ENCODE data around the gene TAF4B. TPM values are rescaled to one million over a fixed set of nuclear protein-coding genes. Genes with fewer than 3 reads are reported as not detected.

TAF4B gene
- total and polyA plus RNA-seq, 4 donors: 0.10 to 4.3 (median 0.30) TPM

GRCh38 chr18:26425148-26425531 is 198.9 kb downstream of the TAF4B start:
- Histone ChIP-seq H3K9me3 (ENCODE audit: control insufficient read depth in 4 of 4, low read length in 3 of 4) (no peaks in the 10 kb centered on the region), H3K36me3 (ENCODE audit: control insufficient read depth in 4 of 4, insufficient read depth in 3 of 4, low read depth in 1 of 4, low read length in 3 of 4) (no peaks in the 10 kb centered on the region), H3K4me3 (ENCODE audit: low read depth in 1 of 3, low read length in 3 of 3) (no peak overlapping the region), H3K27ac (ENCODE audit: low read depth in 1 of 2, low read length in 2 of 2) (no peak overlapping the region), H3K4me1 (ENCODE audit: control insufficient read depth in 4 of 4, insufficient read depth in 4 of 4, low read length in 3 of 4) (no peaks in the 10 kb centered on the region), H3K9ac (ENCODE audit: low read depth in 1 of 2, low read length in 2 of 2) (no peak overlapping the region), H3K27me3 (ENCODE audit: control insufficient read depth in 4 of 4, insufficient read depth in 4 of 4, low read length in 3 of 4) (no peaks in the 10 kb centered on the region)
- DNase-seq (ENCODE audit: low spot score): no peak
- 86% methylated on average over 5 of the region's 5 CpGs for WGBS
- no peak for TF ChIP-seq CTCF (IDR thresholded peaks at IDR 0.05; ENCODE audit: low read depth, low read length, missing input control)
- no peak for TF ChIP-seq RXRA (IDR thresholded peaks at IDR 0.05)
- no peak for TF ChIP-seq FOXA2 (IDR thresholded peaks at IDR 0.05)
- TF ChIP-seq NR2F2 (IDR thresholded peaks at IDR 0.05): no peak
- TF ChIP-seq MAX (IDR thresholded peaks at IDR 0.05): no peak

- Histone ChIP-seq H3K9me3 (ENCODE audit: control insufficient read depth in 4 of 4, low read length in 3 of 4) (no peaks in the 10 kb centered on the region), H3K36me3 (ENCODE audit: control insufficient read depth in 4 of 4, insufficient read depth in 3 of 4, low read depth in 1 of 4, low read length in 3 of 4) (no peaks in the 10 kb centered on the region), H3K4me1 (ENCODE audit: control insufficient read depth in 4 of 4, insufficient read depth in 4 of 4, low read length in 3 of 4) (no peaks in the 10 kb centered on the region), H3K9ac (ENCODE audit: low read depth in 1 of 2, low read length in 2 of 2) (no peak overlapping the region), H3K27ac (ENCODE audit: low read depth in 1 of 2, low read length in 2 of 2) (no peak overlapping the region), H3K4me3 (ENCODE audit: low read depth in 1 of 3, low read length in 3 of 3) (no peak overlapping the region), H3K27me3 (ENCODE audit: control insufficient read depth in 4 of 4, insufficient read depth in 4 of 4, low read length in 3 of 4) (no peaks in the 10 kb centered on the region)
- DNase-seq (ENCODE audit: low spot score): no peak
- TF ChIP-seq SP1 (IDR thresholded peaks at IDR 0.05) (no peak), REST (IDR thresholded peaks at IDR 0.05) (no peak), NR2F2 (IDR thresholded peaks at IDR 0.05) (no peak), ZBTB33 (IDR thresholded peaks at IDR 0.05) (no peak), RXRA (IDR thresholded peaks at IDR 0.05) (no peak), CTCF (IDR thresholded peaks at IDR 0.05; ENCODE audit: low read depth, low read length, missing input control) (no peak), EGR1 (IDR thresholded peaks at IDR 0.05; ENCODE audit: low read depth in 2 of 2) (no peak), MAX (IDR thresholded peaks at IDR 0.05) (no peak), HNF4G (IDR thresholded peaks at IDR 0.05) (no peak)
- WGBS: 59% methylated on average over 5 of the region's 5 CpGs
These were observed 203.4 kb downstream of the TAF4B start for GRCh38 chr18:26429535-26430226.
